OCI-LY3 (cell line): ENCODE measurements around the gene ARRDC2.
"Not testable (repeated sequence)": the region's sequence is repeated elsewhere in the genome, so short reads cannot be mapped to it uniquely, and the experiment has no call there.

Source experiments
- H2AFZ ChIP-seq: fragments of 200-600, 300-600 bp; shearing (Covaris generic); 2 replicates; pipeline ENCODE4 v1.6.0; 2014; ENCODE audit warnings: antibody characterized with exemption, low read depth, low read length
- H3K27ac ChIP-seq: fragments of 200-600, 300-600 bp; sonication (generic); 2 replicates; pipeline ENCODE4 v1.5.1; 2014; ENCODE audit warnings: mild to moderate bottlenecking, low read length, moderate library complexity, mixed read lengths
- H3K27me3 ChIP-seq: fragments of 200-600, 300-600 bp; sonication (generic); 2 replicates; pipeline ENCODE4 v1.6.1; 2014; ENCODE audit warnings: low read depth, low read length, mixed read lengths
- H3K36me3 ChIP-seq: fragments of 200-600, 300-600 bp; sonication (generic); replicated peaks from 2 replicates; pipeline ENCODE3; 2014; ENCODE audit warnings: low read depth, low read length, mixed read lengths
- H3K4me1 ChIP-seq: fragments of 300-600, 200-600 bp; sonication (generic); 2 replicates; pipeline ENCODE4 v1.6.1; 2014; ENCODE audit warnings: low read length, mixed read lengths
- H3K4me2 ChIP-seq: fragments of 200-600, 300-600 bp; sonication (generic); 2 replicates; pipeline ENCODE4 v1.6.1; 2014; ENCODE audit warnings: low read length, mixed read lengths
- H3K4me3 ChIP-seq: fragments of 300-600, 200-600 bp; sonication (generic); 2 replicates; pipeline ENCODE4 v1.5.1; 2014; ENCODE audit warnings: antibody characterized with exemption, mild to moderate bottlenecking, low read length, moderate library complexity
- H3K79me2 ChIP-seq: fragments of 300-600, 200-600 bp; shearing (Covaris generic); 2 replicates; pipeline ENCODE4 v1.6.1; 2014; ENCODE audit warnings: mild to moderate bottlenecking, low read length, mixed read lengths
- H3K9ac ChIP-seq: fragments of 300-600, 200-600 bp; shearing (Covaris generic); 2 replicates; pipeline ENCODE4 v1.6.0; 2014; ENCODE audit warnings: mild to moderate bottlenecking, low read length, moderate library complexity
- H3K9me3 ChIP-seq: fragments of 200-600, 300-600 bp; shearing (Covaris generic); 2 replicates; pipeline ENCODE4 v1.6.1; 2014; ENCODE audit warnings: low read length, mixed read lengths; ENCODE audit not compliant: insufficient read depth
- H4K20me1 ChIP-seq: fragments of 200-600, 300-600 bp; sonication (generic); 2 replicates; pipeline ENCODE4 v1.6.1; 2016; ENCODE audit warnings: low read length, mixed read lengths; ENCODE audit not compliant: insufficient read depth
- EZH2phosphoT487 ChIP-seq: fragments of 200-600 bp; shearing (Covaris generic); IDR thresholded peaks from 2 replicates; pipeline ENCODE4 v1.6.1; 2018; ENCODE audit warnings: antibody characterized with exemption, mixed run types, low read depth
- TF ChIP-seq, protein P1 (sequence below): fragments of 200-600, 300-600 bp; sonication (generic); IDR thresholded peaks from 2 replicates; pipeline ENCODE4 v1.5.1; 2014; ENCODE audit warnings: antibody characterized with exemption, low read length, low read depth

Gene ARRDC2

DNA sequence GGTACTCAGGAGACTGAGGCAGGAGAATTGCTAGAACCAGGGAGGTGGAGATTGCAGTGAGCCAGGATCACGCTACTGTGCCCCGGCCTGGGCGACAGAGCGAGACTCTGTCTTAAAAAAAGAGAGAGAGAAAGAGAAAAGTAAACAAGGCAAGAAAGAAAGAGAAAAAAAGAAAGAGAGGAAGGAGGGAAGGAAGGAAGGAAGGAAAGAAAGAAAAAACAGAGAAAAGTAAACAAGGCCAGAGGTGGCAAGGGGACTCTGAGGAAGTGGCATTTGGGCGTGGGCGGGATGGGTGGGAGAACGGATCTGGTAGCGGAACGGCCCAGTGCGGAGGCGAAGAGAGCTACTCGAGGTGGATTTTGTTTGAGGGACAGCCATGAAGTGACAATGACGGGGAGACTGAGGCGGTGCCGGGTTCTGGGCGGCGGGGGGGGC lies 7.5 kb upstream of the ARRDC2 start:
- H3K9me3 ChIP-seq: no peaks in the 10 kb centered on the region
- peak overlapping the region; percentile 59 for H3K27ac ChIP-seq
- H3K4me3 ChIP-seq: peak overlapping the region; percentile 82
- H3K36me3 ChIP-seq: peaks cover 3% of the 10 kb centered on the region
- no peaks in the 10 kb centered on the region for H4K20me1 ChIP-seq
- peak overlapping the region; percentile 80 for H3K9ac ChIP-seq
- no peaks in the 10 kb centered on the region for H3K27me3 ChIP-seq
- no peak overlapping the region; the same call in 1 of the 2 replicates for H2AFZ ChIP-seq
- peaks cover 34% of the 10 kb centered on the region for H3K4me1 ChIP-seq
- peak overlapping the region; percentile 96 for H3K4me2 ChIP-seq
- H3K79me2 ChIP-seq: peaks cover 22% of the 10 kb centered on the region
- no peak for TF ChIP-seq EZH2phosphoT487
- TF ChIP-seq, protein P1, sequence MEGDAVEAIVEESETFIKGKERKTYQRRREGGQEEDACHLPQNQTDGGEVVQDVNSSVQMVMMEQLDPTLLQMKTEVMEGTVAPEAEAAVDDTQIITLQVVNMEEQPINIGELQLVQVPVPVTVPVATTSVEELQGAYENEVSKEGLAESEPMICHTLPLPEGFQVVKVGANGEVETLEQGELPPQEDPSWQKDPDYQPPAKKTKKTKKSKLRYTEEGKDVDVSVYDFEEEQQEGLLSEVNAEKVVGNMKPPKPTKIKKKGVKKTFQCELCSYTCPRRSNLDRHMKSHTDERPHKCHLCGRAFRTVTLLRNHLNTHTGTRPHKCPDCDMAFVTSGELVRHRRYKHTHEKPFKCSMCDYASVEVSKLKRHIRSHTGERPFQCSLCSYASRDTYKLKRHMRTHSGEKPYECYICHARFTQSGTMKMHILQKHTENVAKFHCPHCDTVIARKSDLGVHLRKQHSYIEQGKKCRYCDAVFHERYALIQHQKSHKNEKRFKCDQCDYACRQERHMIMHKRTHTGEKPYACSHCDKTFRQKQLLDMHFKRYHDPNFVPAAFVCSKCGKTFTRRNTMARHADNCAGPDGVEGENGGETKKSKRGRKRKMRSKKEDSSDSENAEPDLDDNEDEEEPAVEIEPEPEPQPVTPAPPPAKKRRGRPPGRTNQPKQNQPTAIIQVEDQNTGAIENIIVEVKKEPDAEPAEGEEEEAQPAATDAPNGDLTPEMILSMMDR: no peak

DNA sequence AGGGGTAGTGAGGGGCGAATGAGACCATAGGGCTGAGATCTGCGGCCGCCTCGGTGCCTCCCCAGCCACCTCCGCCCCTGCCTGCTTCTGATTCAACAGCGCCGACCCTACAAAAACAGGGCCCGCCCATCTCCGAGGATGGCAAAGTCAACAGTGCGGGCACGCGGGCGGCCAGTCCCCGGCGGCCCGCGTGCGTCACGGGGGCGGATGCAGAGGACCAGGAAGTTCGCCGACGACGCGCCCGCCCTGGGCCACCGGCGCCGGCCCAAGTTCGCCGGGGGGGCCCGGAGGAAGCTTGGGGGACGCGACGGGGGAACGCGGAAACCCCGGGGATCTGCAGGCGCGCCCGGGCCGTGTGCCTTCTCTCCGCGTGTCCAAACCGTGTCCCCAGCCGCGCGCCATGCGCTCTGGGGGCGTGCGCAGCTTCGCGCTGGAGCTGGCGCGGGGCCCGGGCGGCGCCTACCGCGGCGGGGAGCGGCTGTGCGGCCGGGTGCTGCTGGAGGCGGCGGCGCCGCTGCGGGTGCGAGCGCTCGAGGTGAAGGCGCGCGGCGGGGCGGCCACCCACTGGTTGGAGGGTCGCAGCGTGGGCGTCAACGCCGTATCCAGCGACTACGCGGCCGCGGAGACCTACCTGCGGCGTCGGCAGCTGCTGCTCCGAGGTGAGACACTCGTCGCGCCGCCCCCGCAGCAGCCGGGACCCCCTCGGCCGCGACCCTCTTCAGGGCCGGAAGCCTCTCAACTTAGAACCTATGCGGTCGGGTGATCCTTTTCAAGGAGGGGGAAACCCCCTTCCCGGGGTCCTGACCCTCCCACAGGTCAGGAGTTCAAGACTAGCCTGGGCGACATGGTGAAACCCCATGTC lies 6.8 kb upstream of the ARRDC2 start:
- Histone ChIP-seq H4K20me1 (no peaks in the 10 kb centered on the region), H3K27ac (peak overlapping the region; percentile 59), H3K4me1 (peaks cover 34% of the 10 kb centered on the region), H3K4me3 (peak overlapping the region; percentile 82), H3K36me3 (peaks cover 3% of the 10 kb centered on the region), H3K4me2 (peak overlapping the region; percentile 96), H3K27me3 (no peaks in the 10 kb centered on the region), H3K9ac (peak overlapping the region; percentile 80), H3K79me2 (peaks cover 22% of the 10 kb centered on the region), H3K9me3 (no peaks in the 10 kb centered on the region), H2AFZ (peak overlapping the region; percentile 33; the same call in 1 of the 2 replicates)
- TF ChIP-seq, protein P1: no peak
- TF ChIP-seq EZH2phosphoT487: no peak

DNA sequence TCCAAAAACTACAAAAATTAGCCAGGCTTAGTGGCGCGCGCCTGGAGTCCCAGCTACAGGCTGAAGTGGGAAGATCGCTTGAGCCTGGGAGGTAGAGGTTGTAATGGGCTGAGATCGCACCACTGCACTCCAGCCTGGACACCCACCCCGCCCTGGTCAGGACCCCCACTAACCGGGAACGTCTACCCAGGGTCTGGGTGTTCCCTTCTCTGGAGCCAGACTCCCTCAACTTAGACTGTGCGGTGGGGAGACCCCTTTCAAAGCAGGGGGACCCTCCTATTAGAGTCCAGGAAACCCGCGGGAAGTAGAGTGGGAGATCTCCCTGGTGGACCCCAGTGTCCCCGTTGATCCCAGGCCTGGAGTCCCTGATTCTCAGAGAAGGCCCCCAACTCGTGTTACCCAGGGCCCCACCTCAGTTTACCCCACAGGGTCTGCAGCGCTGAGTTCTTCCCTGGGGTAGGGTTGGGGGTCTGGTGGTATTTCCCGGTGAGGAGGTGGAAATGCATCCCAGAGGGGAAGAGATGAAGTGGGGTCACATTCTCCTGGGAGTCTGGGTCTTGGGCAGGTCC lies 6.1 kb upstream of the ARRDC2 start:
- Histone ChIP-seq H3K79me2 (peaks cover 22% of the 10 kb centered on the region), H3K9me3 (no peaks in the 10 kb centered on the region), H3K4me1 (peaks cover 33% of the 10 kb centered on the region), H3K9ac (peak overlapping the region; percentile 80), H3K27me3 (no peaks in the 10 kb centered on the region), H3K4me3 (peak overlapping the region; percentile 82), H3K4me2 (peak overlapping the region; percentile 96), H3K27ac (peak overlapping the region; percentile 59), H4K20me1 (no peaks in the 10 kb centered on the region), H3K36me3 (peaks cover 8% of the 10 kb centered on the region), H2AFZ (no peak overlapping the region)
- no peak for TF ChIP-seq EZH2phosphoT487
- TF ChIP-seq, protein P1: no peak

DNA sequence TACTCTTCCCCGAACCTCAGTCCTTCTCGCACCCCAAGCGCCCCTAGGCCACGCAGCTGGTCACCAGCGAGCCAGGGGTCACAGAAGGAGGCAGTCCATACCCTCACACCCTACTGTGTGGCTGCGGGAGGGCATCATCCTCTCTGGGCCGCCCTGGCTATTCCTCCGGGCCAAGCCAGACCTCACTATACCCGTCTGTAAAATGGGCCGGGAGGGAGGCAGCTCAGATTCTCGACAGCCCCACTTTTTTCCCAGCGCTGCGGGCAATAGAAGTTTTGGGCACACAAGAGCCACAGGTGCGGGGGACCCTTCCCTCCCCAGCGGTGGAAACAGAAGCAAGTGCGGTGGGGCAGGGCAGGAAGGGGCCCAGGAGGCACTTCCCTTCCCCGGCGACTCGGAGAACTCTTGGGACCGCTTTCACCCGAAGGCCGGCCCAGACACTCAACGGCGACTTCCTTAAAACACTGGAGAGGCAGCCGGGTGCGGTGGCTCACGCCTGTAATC lies 5.6 kb upstream of the ARRDC2 start:
- no peaks in the 10 kb centered on the region for H3K27me3 ChIP-seq
- peak overlapping the region; percentile 80 for H3K9ac ChIP-seq
- peak overlapping the region; percentile 82 for H3K4me3 ChIP-seq
- H3K9me3 ChIP-seq: no peaks in the 10 kb centered on the region
- H3K27ac ChIP-seq: no peak overlapping the region
- peaks cover 32% of the 10 kb centered on the region for H3K4me1 ChIP-seq
- peaks cover 9% of the 10 kb centered on the region for H3K36me3 ChIP-seq
- peaks cover 22% of the 10 kb centered on the region for H3K79me2 ChIP-seq
- H3K4me2 ChIP-seq: peak overlapping the region; percentile 96
- TF ChIP-seq EZH2phosphoT487: no peak
- TF ChIP-seq, protein P1: no peak
- H2AFZ ChIP-seq: no peak overlapping the region
- H4K20me1 ChIP-seq: no peaks in the 10 kb centered on the region

DNA sequence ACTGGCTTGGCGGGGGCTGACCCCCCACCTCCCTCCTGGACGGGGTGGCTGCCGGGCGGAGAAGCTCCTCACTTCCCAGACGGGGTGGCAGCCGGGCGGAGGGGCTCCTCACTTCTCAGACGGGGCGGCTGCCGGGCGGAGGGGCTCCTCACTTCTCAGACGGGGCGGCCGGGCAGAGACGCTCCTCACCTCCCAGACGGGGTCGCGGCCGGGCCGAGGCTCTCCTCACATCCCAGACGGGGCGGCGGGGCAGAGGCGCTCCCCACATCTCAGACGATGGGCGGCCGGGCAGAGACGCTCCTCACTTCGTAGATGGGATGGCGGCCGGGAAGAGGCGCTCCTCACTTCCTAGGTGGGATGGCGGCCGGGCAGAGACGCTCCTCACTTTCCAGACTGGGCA lies 2.2 kb upstream of the ARRDC2 start:
- H3K4me2 ChIP-seq, H3K27ac ChIP-seq, H3K9me3 ChIP-seq, H4K20me1 ChIP-seq, H3K4me3 ChIP-seq, H3K27me3 ChIP-seq, H2AFZ ChIP-seq, H3K9ac ChIP-seq: not testable (repeated sequence)
- Histone ChIP-seq H3K36me3 (peaks cover 39% of the 10 kb centered on the region), H3K4me1 (peaks cover 17% of the 10 kb centered on the region), H3K79me2 (peaks cover 30% of the 10 kb centered on the region)
